ENCODE measurements around the gene CORO2B.

CORO2B gene

DNA sequence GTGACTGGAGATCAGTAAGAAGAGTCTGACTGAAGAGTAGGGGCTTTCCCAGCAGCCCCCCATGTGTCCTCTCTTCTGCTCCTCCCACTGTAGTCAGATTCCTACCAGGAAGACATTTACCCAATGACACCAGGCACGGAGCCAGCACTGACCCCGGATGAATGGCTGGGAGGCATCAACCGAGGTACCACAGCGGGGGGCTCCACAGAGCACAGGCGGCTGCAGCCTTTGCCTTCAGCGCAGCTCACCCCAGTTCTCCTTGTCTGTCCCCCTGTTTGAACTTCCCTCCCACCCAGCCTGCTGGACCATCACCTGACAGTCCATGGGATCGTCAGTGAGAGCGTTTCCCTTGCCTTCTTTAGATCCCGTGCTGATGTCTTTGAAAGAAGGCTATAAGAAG, 140.3 kb downstream of the CORO2B start:
- H3K4me3 ChIP-seq (ENCODE audit: low read depth, low read length) = no peak overlapping the region
- TF ChIP-seq, protein P1, sequence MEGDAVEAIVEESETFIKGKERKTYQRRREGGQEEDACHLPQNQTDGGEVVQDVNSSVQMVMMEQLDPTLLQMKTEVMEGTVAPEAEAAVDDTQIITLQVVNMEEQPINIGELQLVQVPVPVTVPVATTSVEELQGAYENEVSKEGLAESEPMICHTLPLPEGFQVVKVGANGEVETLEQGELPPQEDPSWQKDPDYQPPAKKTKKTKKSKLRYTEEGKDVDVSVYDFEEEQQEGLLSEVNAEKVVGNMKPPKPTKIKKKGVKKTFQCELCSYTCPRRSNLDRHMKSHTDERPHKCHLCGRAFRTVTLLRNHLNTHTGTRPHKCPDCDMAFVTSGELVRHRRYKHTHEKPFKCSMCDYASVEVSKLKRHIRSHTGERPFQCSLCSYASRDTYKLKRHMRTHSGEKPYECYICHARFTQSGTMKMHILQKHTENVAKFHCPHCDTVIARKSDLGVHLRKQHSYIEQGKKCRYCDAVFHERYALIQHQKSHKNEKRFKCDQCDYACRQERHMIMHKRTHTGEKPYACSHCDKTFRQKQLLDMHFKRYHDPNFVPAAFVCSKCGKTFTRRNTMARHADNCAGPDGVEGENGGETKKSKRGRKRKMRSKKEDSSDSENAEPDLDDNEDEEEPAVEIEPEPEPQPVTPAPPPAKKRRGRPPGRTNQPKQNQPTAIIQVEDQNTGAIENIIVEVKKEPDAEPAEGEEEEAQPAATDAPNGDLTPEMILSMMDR (IDR thresholded peaks at IDR 0.05; ENCODE audit: low read depth, low read length) = no peak
- TF ChIP-seq, protein P2, sequence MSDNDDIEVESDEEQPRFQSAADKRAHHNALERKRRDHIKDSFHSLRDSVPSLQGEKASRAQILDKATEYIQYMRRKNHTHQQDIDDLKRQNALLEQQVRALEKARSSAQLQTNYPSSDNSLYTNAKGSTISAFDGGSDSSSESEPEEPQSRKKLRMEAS (IDR thresholded peaks at IDR 0.05; ENCODE audit: low read depth, low read length) = no peak
- TF ChIP-seq MYC (IDR thresholded peaks at IDR 0.05; ENCODE audit: low read depth, low read length) (no peak), POLR2A (IDR thresholded peaks at IDR 0.05; ENCODE audit: extremely low read depth, insufficient read length) (no peak)
- no peak for DNase-seq (ENCODE audit: low read depth)

DNA sequence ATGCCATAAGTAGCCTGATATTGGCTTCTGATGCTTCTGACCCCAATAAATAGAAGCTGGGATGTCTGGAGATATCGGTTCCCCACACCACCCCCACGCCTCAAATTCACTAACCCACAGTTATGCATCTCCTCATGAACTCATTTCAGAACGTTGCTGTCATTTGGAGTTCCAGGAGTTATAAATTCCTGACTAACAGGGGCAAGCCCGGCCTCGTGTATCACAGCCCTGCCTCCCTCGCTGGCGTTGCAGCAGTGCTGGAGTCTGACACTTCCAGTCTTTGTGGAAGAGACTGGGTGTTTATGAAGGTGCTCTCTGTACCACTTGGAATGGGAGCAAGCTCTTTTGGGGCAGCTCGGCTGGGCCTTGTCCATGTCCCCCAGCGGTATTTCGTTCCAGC, 140.9 kb downstream of the CORO2B start:
- DNase-seq (ENCODE audit: low read depth) = no peak
- TF ChIP-seq MYC (IDR thresholded peaks at IDR 0.05; ENCODE audit: low read depth, low read length) = no peak
- TF ChIP-seq, protein P1 (IDR thresholded peaks at IDR 0.05; ENCODE audit: low read depth, low read length) = no peak
- TF ChIP-seq, protein P2 (IDR thresholded peaks at IDR 0.05; ENCODE audit: low read depth, low read length) = no peak
- TF ChIP-seq POLR2A (IDR thresholded peaks at IDR 0.05; ENCODE audit: extremely low read depth, insufficient read length) = no peak
- H3K4me3 ChIP-seq (ENCODE audit: low read depth, low read length) = no peak overlapping the region

DNA sequence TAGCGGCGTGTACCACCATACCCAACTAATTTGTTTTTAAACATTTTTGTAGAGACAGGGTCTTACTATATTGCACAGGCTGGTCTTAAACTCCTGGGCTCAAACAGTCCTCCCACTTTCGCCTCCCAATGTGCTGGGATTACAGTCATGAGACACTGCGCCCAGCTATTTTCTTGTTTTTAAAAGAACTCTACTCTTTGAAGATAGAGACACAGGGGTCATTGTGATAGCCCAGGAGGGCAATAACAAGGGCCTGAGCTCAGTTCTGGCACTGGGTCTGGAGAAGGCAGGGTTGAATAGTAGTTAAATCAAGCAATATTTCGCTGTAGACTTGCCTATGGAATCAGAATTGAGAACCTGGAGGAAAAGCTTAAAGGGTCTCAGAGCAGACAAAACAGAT, 143.1 kb downstream of the CORO2B start:
- no peak for TF ChIP-seq MYC (IDR thresholded peaks at IDR 0.05; ENCODE audit: low read depth, low read length)
- TF ChIP-seq, protein P1 (IDR thresholded peaks at IDR 0.05; ENCODE audit: low read depth, low read length) = no peak
- TF ChIP-seq, protein P2 (IDR thresholded peaks at IDR 0.05; ENCODE audit: low read depth, low read length) = no peak
- no peak for TF ChIP-seq POLR2A (IDR thresholded peaks at IDR 0.05; ENCODE audit: extremely low read depth, insufficient read length)
- no peak overlapping the region for H3K4me3 ChIP-seq (ENCODE audit: low read depth, low read length)
- DNase-seq (ENCODE audit: low read depth) = no peak

DNA sequence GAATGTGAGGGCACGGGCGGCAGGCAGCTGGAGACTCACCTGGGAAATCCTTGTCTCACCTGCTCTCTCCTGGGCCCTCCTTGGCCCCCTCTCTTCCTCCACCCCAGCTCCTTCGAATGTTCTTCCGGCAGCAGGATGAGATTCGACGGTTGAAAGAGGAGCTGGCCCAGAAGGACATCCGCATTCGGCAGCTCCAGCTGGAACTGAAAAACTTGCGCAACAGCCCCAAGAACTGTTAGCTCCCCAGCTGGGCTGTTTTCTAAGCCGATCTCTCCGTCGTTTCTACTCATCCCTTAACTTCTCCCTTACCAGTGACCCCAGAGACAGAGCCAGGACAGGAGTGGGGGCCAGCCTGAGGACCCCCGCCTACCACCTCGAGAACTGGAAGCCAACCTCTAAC, 146.9 kb downstream of the CORO2B start:
- TF ChIP-seq POLR2A (IDR thresholded peaks at IDR 0.05; ENCODE audit: extremely low read depth, insufficient read length) = no peak
- TF ChIP-seq, protein P2 (IDR thresholded peaks at IDR 0.05; ENCODE audit: low read depth, low read length) = peak; percentile 46; the same call in 1 of the 2 replicates
- peak; percentile 49 for TF ChIP-seq MYC (IDR thresholded peaks at IDR 0.05; ENCODE audit: low read depth, low read length)
- TF ChIP-seq, protein P1 (IDR thresholded peaks at IDR 0.05; ENCODE audit: low read depth, low read length) = no peak
- DNase-seq (ENCODE audit: low read depth) = peak; percentile 88
- H3K4me3 ChIP-seq (ENCODE audit: low read depth, low read length) = no peak overlapping the region

DNA sequence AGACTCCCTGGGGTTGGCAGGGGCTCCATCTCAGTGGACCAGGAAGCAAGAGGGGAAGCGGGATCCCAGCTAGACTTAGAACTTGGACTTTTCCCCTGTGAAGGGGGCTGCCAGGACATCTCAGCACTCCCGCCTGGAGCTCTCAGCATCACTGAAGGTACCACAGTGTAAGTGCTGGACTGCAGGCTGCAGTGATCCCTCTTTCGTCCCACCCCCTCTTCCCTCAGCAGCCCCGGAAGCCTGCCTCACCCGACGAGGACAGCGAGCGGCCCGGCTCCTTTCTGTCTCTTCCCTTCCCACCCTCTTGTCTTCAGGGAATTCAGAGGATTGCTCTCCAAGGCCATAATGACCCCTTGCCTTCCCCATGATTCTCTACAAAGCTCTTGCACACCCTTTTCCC, 147.5 kb downstream of the CORO2B start:
- no peak for DNase-seq (ENCODE audit: low read depth)
- no peak overlapping the region for H3K4me3 ChIP-seq (ENCODE audit: low read depth, low read length)
- TF ChIP-seq MYC (IDR thresholded peaks at IDR 0.05; ENCODE audit: low read depth, low read length) = no peak
- TF ChIP-seq POLR2A (IDR thresholded peaks at IDR 0.05; ENCODE audit: extremely low read depth, insufficient read length) = no peak
- TF ChIP-seq, protein P2 (IDR thresholded peaks at IDR 0.05; ENCODE audit: low read depth, low read length) = no peak
- TF ChIP-seq, protein P1 (IDR thresholded peaks at IDR 0.05; ENCODE audit: low read depth, low read length) = no peak
